GM12878 (cell line): ENCODE data around the gene GABRB3.

Experiments
- CBFB ChIP-seq: IDR thresholded peaks from 2 replicates; pipeline ENCODE4 v1.6.1; 2016; ENCODE audit warnings: antibody characterized with exemption, low read depth
- EP300 ChIP-seq, 2 experiments: fragments of 150-350 bp in 1 of 2; IDR thresholded peaks; 2 replicates each; pipeline ENCODE4 v1.6.1; 2011 to 2012; ENCODE audit warnings: low read depth in 2 of 2, low read length in 2 of 2, borderline replicate concordance in 1 of 2, improper control_type of control experiment in 1 of 2, inconsistent platforms in 1 of 2; ENCODE audit not compliant: control insufficient read depth in 1 of 2
- EZH2 ChIP-seq: IDR thresholded peaks from 2 replicates; pipeline ENCODE4 v1.6.1; 2012; ENCODE audit warnings: low read depth, mild to moderate bottlenecking, control low read depth, inconsistent platforms, low read length, borderline replicate concordance; ENCODE audit not compliant: control insufficient read depth
- MEF2A ChIP-seq: IDR thresholded peaks from 2 replicates; pipeline ENCODE4 v1.6.1; 2011; ENCODE audit warnings: low read depth, mild to moderate bottlenecking, low read length, moderate library complexity; ENCODE audit not compliant: insufficient read depth
- POLR2AphosphoS2 ChIP-seq: IDR thresholded peaks from 2 replicates; pipeline ENCODE4 v1.6.1; 2011; ENCODE audit warnings: low read depth, mild to moderate bottlenecking, low read length, improper control_type of control experiment, moderate library complexity
- POLR2AphosphoS5 ChIP-seq: IDR thresholded peaks from 2 replicates; pipeline ENCODE4 v1.6.1; 2011; ENCODE audit warnings: mild to moderate bottlenecking, low read length, inconsistent platforms
- RAD21 ChIP-seq: IDR thresholded peaks from 2 replicates; pipeline ENCODE4 v1.6.1; 2011; ENCODE audit warnings: mild to moderate bottlenecking, low read depth, low read length, moderate library complexity; ENCODE audit not compliant: insufficient read depth
- RCOR1 ChIP-seq: conservative IDR thresholded peaks from 2 replicates; pipeline ENCODE4 v1.6.1; 2012; ENCODE audit warnings: low read depth, low read length, improper control_type of control experiment
- TF ChIP-seq, protein P1 (sequence below): IDR thresholded peaks from 2 replicates; pipeline ENCODE4 v1.6.1; 2011; ENCODE audit warnings: mild to moderate bottlenecking, low read depth, low read length, moderate library complexity; ENCODE audit not compliant: insufficient replicate concordance
- TF ChIP-seq, protein P2 (sequence below), 3 experiments: IDR thresholded peaks in 2 of 3; conservative IDR thresholded peaks in 1 of 3; 2 replicates each; pipeline ENCODE4 v1.5.1; 2011; ENCODE audit warnings: low read depth in 3 of 3, low read length in 3 of 3, mild to moderate bottlenecking in 3 of 3, control low read depth in 2 of 3, moderate library complexity in 2 of 3, inconsistent platforms in 1 of 3, mixed read lengths in 1 of 3; ENCODE audit not compliant: control insufficient read depth in 2 of 3, insufficient read depth in 1 of 3; ENCODE audit errors: extremely low read depth in 1 of 3
- TF ChIP-seq, protein P3 (sequence below): IDR thresholded peaks from 2 replicates; pipeline ENCODE4 v1.6.1; 2011; ENCODE audit warnings: low read depth, mild to moderate bottlenecking, low read length, moderate library complexity, borderline replicate concordance; ENCODE audit errors: extremely low read depth

DNA sequence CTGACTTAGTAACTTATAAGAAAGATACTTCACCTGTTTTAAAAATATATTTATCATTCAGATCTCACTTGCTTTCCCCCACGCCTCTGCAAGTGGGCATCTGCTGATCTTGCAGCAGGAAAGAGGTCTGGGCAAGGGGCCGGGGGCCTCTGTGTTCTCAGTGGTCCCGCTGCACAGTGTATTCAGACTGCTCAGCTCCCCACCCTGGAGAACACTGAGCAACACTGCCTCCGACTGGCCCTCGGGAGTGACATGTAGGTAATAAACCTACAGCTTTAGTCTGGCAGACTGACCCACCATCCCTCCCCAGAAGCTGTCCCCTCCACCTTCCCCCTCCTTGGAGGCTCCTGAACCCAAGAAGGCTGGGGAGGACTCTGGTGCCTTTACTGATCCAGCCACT, 43.8 kb downstream of the GABRB3 start:
- no peak for TF ChIP-seq RCOR1
- TF ChIP-seq, protein P1, sequence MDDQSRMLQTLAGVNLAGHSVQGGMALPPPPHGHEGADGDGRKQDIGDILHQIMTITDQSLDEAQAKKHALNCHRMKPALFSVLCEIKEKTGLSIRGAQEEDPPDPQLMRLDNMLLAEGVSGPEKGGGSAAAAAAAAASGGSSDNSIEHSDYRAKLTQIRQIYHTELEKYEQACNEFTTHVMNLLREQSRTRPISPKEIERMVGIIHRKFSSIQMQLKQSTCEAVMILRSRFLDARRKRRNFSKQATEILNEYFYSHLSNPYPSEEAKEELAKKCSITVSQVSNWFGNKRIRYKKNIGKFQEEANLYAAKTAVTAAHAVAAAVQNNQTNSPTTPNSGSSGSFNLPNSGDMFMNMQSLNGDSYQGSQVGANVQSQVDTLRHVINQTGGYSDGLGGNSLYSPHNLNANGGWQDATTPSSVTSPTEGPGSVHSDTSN, result no peak
- no peak for TF ChIP-seq POLR2AphosphoS2
- TF ChIP-seq, protein P2, sequence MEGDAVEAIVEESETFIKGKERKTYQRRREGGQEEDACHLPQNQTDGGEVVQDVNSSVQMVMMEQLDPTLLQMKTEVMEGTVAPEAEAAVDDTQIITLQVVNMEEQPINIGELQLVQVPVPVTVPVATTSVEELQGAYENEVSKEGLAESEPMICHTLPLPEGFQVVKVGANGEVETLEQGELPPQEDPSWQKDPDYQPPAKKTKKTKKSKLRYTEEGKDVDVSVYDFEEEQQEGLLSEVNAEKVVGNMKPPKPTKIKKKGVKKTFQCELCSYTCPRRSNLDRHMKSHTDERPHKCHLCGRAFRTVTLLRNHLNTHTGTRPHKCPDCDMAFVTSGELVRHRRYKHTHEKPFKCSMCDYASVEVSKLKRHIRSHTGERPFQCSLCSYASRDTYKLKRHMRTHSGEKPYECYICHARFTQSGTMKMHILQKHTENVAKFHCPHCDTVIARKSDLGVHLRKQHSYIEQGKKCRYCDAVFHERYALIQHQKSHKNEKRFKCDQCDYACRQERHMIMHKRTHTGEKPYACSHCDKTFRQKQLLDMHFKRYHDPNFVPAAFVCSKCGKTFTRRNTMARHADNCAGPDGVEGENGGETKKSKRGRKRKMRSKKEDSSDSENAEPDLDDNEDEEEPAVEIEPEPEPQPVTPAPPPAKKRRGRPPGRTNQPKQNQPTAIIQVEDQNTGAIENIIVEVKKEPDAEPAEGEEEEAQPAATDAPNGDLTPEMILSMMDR (IDR thresholded peaks at IDR 0.05 in 2 of 3, conservative IDR thresholded peaks at IDR 0.05 in 1 of 3; ENCODE audit: control insufficient read depth in 2 of 3, extremely low read depth in 1 of 3, insufficient read depth in 1 of 3, low read depth in 3 of 3, low read length in 3 of 3), result no peak
- TF ChIP-seq, protein P3, sequence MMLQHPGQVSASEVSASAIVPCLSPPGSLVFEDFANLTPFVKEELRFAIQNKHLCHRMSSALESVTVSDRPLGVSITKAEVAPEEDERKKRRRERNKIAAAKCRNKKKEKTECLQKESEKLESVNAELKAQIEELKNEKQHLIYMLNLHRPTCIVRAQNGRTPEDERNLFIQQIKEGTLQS, result no peak
- TF ChIP-seq MEF2A, result no peak
- no peak for TF ChIP-seq EZH2
- no peak for TF ChIP-seq CBFB
- no peak for TF ChIP-seq EP300 (IDR thresholded peaks at IDR 0.05; ENCODE audit: borderline replicate concordance in 1 of 2, control insufficient read depth in 1 of 2, low read depth in 2 of 2, low read length in 2 of 2)
- no peak for TF ChIP-seq RAD21
- TF ChIP-seq POLR2AphosphoS5, result no peak
